HepG2 (cell line): ENCODE data around the gene PPP2R2C. TPM values are rescaled to one million over a fixed set of nuclear protein-coding genes. Genes with fewer than 3 reads are reported as not detected.

Experiments
- CHD4 ChIP-seq: fragments of 200-600 bp; sonication (generic); IDR thresholded peaks from 2 replicates; pipeline ENCODE4 v1.7.0; 2017; ENCODE audit warnings: mild to moderate bottlenecking, low read length, borderline replicate concordance
- E2F5 ChIP-seq: sonication (generic); formaldehyde crosslinking; conservative IDR thresholded peaks from 2 replicates; pipeline ENCODE4 v1.4.0; 2020; ENCODE audit warnings: missing genetic modification reagents
- ETV5 ChIP-seq: IDR thresholded peaks from 2 replicates; pipeline ENCODE4 v1.6.1; 2018; ENCODE audit warnings: missing biosample characterization, missing genetic modification reagents, inconsistent platforms, borderline replicate concordance
- ETV6 ChIP-seq: sonication (generic); formaldehyde crosslinking; conservative IDR thresholded peaks from 2 replicates; pipeline ENCODE4 v1.4.0; 2020; ENCODE audit warnings: missing genetic modification reagents
- MAX ChIP-seq: IDR thresholded peaks from 2 replicates; pipeline ENCODE4 v1.6.1; 2012; ENCODE audit warnings: inconsistent platforms
- MXI1 ChIP-seq: IDR thresholded peaks from 3 replicates; pipeline ENCODE4 v1.6.1; 2012; ENCODE audit warnings: low read depth, low read length, inconsistent platforms, borderline replicate concordance
- PAXIP1 ChIP-seq: sonication (generic); formaldehyde crosslinking; conservative IDR thresholded peaks from 2 replicates; pipeline ENCODE4 v1.4.0; 2020; ENCODE audit warnings: mild to moderate bottlenecking, missing genetic modification reagents, moderate library complexity
- POLR2AphosphoS2 ChIP-seq: IDR thresholded peaks from 2 replicates; pipeline ENCODE4 v1.6.1; 2011; ENCODE audit warnings: low read depth, low read length, improper control_type of control experiment
- SCMH1 ChIP-seq: sonication (generic); formaldehyde crosslinking; IDR thresholded peaks from 2 replicates; pipeline ENCODE4 v1.9.0; 2021; ENCODE audit warnings: missing genetic modification reagents, mild to moderate bottlenecking, borderline replicate concordance
- SKI ChIP-seq: fragments of 450-650 bp; IDR thresholded peaks from one replicate; pipeline ENCODE4 v1.6.1; 2018; ENCODE audit warnings: mild to moderate bottlenecking; ENCODE audit not compliant: partially characterized antibody
- SRSF1 ChIP-seq: fragments of 200-400 bp; formaldehyde crosslinking; optimal IDR thresholded peaks from 2 replicates; pipeline ENCODE3; 2017; ENCODE audit warnings: mild to moderate bottlenecking, low read depth, low read length, moderate library complexity
- THAP8 ChIP-seq: sonication (generic); formaldehyde crosslinking; IDR thresholded peaks from 2 replicates; pipeline ENCODE4 v1.5.1; 2020; ENCODE audit warnings: missing genetic modification reagents, mild to moderate bottlenecking, borderline replicate concordance
- ZFP62 ChIP-seq: sonication (generic); formaldehyde crosslinking; IDR thresholded peaks from 2 replicates; pipeline ENCODE4 v1.4.0; 2020; ENCODE audit warnings: missing genetic modification reagents
- ZKSCAN5 ChIP-seq: sonication (generic); formaldehyde crosslinking; IDR thresholded peaks from 2 replicates; pipeline ENCODE4 v1.5.1; 2020; ENCODE audit warnings: mild to moderate bottlenecking, missing genetic modification reagents
- ZNF12 ChIP-seq: sonication (generic); formaldehyde crosslinking; IDR thresholded peaks from 2 replicates; pipeline ENCODE4 v1.5.0; 2020; ENCODE audit warnings: missing genetic modification reagents
- ZNF546 ChIP-seq: sonication (generic); formaldehyde crosslinking; conservative IDR thresholded peaks from 2 replicates; pipeline ENCODE4 v1.8.1; 2023; ENCODE audit warnings: mild to moderate bottlenecking, missing genetic modification reagents
- ZNF552 ChIP-seq: sonication (generic); formaldehyde crosslinking; IDR thresholded peaks from 2 replicates; pipeline ENCODE4 v1.9.0; 2022; ENCODE audit warnings: missing genetic modification reagents, mild to moderate bottlenecking, borderline replicate concordance
- ZNF652 ChIP-seq: IDR thresholded peaks from 2 replicates; pipeline ENCODE4 v1.6.1; 2016; ENCODE audit warnings: low read depth, borderline replicate concordance
- polyA plus RNA-seq, 8 experiments: library from polyadenylated mRNA; depleted of rRNA in 3 of 8; stranded (reverse) in 7 of 8; unstranded in 1 of 8; fragments of >200 nt; fragmentation: Illumina TruSeq in 4 of 8; extraction: Trizol in 4 of 8; gene quantifications; 2 replicates each; pipeline versions ENCODE4 v1.2.1 to v1.2.3, GENCODE V29; 2011 to 2016; ENCODE audit warnings: low read depth in 4 of 8, missing spikeins in 1 of 8, mixed read lengths in 1 of 8; ENCODE audit not compliant: insufficient read depth in 1 of 8
- total RNA-seq, 5 experiments: library from RNA; depleted of rRNA; stranded (reverse); fragments of >200 nt; fragmentation: Illumina TruSeq; extraction: Trizol; gene quantifications; 2 replicates each; pipeline ENCODE4 v1.2.3, GENCODE V29; 2016; ENCODE audit warnings: low read depth in 1 of 5

Gene PPP2R2C
- total and polyA plus RNA-seq, 2 of the 13 experiments (the other 11 are each of a cell fraction or from before 2014, with no cell fraction given): 0.60 to 8.6 TPM

- peak; percentile 68; the same call in 1 of the 2 replicates for TF ChIP-seq MAX
- TF ChIP-seq PAXIP1 (CRISPR knock-in tag): peak; percentile 90
- no peak for TF ChIP-seq SCMH1 (CRISPR knock-in tag)
- no peak for TF ChIP-seq ETV6 (CRISPR knock-in tag)
- TF ChIP-seq ZNF552 (CRISPR knock-in tag): peak; percentile 73
- TF ChIP-seq THAP8 (CRISPR knock-in tag): no peak
- no peak for TF ChIP-seq POLR2AphosphoS2
- no peak for TF ChIP-seq E2F5 (CRISPR knock-in tag)
- no peak for TF ChIP-seq ZNF12 (CRISPR knock-in tag)
- no peak for TF ChIP-seq ZFP62 (CRISPR knock-in tag)
- peak; percentile 97 for TF ChIP-seq ETV5 (CRISPR knock-in tag)
- no peak for TF ChIP-seq ZNF546 (CRISPR knock-in tag)
- no peak for TF ChIP-seq SRSF1
- no peak for TF ChIP-seq ZKSCAN5 (CRISPR knock-in tag)
- TF ChIP-seq CHD4: no peak
- peak; percentile 34; the same call in 1 of the 2 replicates for TF ChIP-seq ZNF652
- TF ChIP-seq SKI: no peak
- TF ChIP-seq MXI1: no peak
Observed at GRCh38 chr4:6322761-6323566, 149.4 kb downstream of the PPP2R2C start (continued).
